Stimulated activated CD4-positive, alpha-beta T cell treated with anti-CD3 and anti-CD28 coated beads, Interleukin-12 subunit alpha, Interleukin-12 subunit beta, amount 100 ng/mL, for 48 hours (primary cell): ENCODE measurements around the gene PKHD1.
A peak's percentile ranks its signal among the peaks of the same experiment; 100 is the strongest.

Experiments used
- DNase-seq, 3 donors: peaks; one replicate each; pipeline ENCODE4 v3.0.0-alpha.2; 2020; ENCODE audit warnings: low read depth in 2 of 3, low spot score in 1 of 3

The PKHD1 gene

DNA sequence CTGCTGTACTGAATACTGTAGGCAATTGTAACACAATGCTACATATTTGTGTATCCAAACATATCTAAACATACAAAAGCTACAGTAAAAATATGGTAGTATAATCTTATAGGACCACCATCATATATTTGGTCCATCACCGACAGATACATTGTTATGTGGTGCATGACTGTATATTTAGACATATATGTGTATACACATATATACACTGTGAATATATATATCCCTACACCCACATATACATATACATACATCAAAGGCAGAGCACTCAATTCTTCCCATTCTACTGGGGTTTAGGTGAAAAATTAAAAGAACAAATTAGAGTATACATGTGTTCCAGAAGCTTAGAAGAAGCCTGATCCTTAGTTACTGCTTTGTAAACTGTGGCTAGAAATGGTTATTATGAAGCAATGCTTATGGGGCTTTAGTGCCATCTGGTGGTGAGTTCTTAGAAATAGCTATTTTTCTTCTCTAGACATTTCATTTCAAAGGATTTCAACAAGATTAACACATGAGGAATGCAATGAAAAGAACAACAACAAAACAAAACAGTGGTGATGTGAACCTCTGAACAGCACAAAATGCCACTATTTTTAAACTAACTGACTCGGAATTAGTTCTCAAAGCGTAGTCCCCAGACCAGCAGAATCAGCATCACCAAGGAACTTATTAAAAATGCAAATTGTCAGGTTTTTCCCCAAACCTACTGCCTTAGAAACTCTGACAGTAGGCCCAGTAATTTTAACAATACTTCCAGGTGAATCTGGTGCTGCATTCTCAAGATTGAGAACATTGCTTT is 38.0 kb downstream of the PKHD1 start:
- DNase-seq = peak in 1 of 3 donors; percentile 32

- no peak for DNase-seq
Observed at GRCh38 chr6:52046456-52046855, 41.0 kb downstream of the PKHD1 start.

- no peak for DNase-seq
Observed at GRCh38 chr6:52045481-52045880, 41.9 kb downstream of the PKHD1 start.

DNA sequence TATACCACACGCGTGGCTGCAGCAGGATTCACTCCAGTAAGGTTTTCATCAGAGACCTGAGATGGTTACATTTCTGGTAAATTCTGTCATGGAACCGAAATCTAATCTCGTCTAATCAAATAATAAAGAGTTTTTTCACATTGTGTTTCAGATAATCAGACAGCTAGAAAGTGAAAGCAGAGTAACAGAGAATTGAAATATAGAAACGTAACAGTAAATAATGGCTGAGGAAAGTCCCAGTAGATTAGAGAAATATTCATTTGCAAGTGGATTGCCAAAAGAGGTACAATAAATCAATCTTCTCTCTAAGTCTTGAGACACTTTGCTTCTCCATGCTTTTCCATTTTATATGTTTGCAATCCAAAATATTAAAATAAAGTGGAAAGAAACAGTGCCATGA is 42.4 kb downstream of the PKHD1 start:
- no peak for DNase-seq

- DNase-seq = no peak
Observed at GRCh38 chr6:52042141-52042885, 45.1 kb downstream of the PKHD1 start.

- DNase-seq = no peak
Observed at GRCh38 chr6:52041134-52041533, 46.3 kb downstream of the PKHD1 start.

- DNase-seq = no peak
Observed at GRCh38 chr6:52027699-52028098, 59.7 kb downstream of the PKHD1 start.

DNA sequence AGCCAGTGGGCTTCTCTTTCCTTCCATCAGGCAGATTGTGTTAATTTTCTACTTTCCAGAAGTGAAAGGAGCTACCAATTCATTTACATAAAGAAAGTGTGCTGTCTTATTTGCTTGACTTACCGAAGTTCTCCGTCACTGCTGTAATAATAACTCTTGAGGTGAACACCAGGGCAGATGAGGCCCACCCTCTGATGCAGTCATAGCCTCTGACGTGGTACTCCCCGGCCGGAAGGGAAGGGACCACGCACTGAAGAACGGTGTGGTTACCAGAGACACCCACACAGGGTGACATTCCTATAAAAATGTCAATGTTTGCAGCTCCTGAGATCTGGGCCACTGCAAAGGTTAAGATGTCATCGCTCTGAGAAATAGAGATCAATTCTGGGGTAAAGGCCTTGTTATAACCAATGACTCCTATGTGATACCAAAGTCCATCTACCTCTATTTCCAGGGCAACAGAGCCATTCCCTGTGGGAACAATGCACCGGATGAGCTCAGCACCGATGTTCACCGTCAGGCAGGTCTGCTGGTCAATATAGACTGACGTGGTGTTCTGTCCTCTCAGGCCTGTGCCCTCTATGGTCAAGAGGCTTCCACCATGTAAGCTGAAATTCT is 62.9 kb downstream of the PKHD1 start:
- DNase-seq = no peak

DNA sequence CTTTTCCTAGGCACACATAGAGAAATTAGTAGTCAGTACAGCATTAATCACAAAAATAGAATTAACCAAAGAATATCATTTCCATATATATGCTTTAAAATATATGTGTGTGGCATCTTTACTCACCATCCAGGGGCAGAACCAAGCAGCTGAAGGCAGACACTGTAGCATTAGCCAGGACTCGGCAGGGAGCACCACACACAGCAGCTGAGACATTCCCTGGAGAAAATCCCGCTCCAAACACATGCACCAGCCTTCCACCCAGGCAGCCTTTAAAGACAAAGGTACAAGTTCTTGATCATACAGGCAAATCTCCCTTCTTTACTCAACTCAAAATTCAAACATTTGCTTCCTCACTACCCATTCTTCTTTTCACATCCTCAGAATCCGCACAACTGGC is 64.7 kb downstream of the PKHD1 start:
- no peak for DNase-seq

DNA sequence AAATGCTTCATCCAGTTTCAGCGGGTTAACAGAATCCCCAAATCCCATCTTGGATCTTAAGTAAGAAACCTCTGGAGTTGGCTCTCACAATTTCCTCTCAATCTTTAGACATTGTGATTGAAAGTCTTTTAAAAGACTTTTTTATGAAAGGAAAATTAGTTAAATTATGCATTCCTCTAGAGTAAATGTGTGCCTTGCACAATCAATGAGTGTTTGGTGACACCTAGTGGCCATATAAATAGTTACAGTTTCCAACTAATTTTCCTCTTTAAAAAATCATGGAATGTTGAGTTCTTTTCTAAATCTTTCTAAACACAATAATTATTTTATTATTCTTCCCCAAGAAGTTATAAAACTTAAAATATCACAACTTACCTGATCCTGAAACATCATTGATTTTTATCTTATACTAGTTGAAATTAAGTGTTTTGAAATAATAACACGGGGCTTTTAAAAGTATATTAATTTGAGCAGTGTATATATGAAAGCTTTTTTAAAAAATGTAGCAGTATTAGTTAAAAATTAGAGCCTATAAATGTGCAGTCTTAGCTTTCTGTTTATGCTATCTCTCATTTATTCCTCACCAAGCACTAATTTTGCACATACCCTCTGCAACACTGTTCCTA is 66.4 kb downstream of the PKHD1 start:
- DNase-seq = peak in 1 of 3 donors; percentile 0

DNA sequence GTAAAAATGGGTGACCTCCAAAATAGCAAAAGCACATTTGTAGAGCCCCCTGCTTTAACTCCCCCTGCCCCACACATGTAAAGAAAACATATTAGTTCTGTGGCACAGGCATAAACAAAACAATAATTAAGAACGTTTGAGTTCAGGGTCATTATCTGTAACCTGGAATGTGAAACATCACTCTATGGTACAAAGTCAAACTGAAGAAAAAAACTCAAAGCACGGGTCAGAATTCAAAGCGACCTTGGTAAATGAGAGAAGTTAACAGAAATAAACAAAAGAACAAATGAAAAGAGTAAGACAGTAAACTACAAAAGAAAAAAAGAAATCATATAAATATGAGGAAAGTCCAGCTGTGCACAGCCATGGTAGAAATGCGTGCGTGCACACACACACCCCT is 67.5 kb downstream of the PKHD1 start:
- DNase-seq = no peak

DNA sequence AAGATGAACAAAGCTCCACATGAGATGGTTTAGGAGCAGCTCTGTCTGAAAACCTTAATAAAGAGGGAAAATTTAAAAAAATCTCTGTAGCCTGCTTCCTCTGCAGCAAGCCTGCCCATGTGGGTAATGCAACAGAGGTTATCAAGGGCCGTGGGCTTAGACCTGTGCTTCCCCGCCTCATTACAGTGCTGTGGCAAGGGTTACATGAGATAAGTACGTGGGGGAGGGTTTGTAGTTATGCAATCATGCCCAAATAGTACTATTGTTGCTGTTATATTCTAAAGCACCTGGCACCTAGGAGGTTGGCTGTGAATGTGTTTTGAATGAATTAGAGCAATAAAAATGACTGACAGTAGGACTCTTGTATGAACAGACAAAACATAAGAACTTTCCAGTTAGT is 68.3 kb downstream of the PKHD1 start:
- DNase-seq = no peak

GRCh38 chr6:52016915-52017748 is 70.3 kb downstream of the PKHD1 start:
- no peak for DNase-seq

GRCh38 chr6:52015953-52016352 is 71.5 kb downstream of the PKHD1 start:
- no peak for DNase-seq

- DNase-seq = no peak
Observed at GRCh38 chr6:52014391-52014790, 73.0 kb downstream of the PKHD1 start.

DNA sequence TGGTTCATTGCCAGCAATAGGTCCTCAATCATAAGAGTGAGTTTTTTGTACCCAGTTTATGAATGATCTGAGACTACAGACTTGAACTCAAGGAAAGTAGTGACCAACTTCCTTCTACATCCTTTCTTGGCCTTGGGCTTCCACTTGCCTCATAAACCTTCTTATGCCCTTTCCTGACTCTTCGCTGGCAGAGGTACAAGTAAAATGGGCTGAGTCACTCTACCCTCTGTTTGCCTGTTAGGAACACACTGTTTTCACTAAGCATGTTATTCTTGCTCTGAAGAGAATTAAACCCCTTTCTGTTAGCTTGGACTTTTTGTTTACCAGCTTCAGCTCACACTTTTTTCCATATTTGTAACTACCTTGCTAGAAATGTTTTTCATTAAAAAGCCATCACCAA is 74.4 kb downstream of the PKHD1 start:
- no peak for DNase-seq

DNA sequence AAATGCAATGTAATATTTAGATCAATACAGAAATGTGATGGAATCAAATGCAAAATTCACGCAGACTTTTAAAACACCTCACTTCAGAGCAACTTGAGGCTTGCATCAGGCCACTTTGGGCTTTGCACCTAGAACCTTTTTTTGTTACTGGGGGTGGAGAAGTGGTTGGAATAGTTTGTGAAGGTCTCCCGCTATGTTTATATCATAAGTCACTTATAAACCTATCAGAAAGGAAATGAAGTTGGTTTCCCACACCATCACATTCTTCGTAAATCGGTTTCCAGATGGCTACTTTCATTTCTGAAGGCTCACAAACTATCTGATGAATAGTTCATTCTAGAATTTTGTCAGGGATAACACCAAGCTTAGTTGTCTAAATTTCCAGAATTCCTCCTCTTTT is 74.8 kb downstream of the PKHD1 start:
- DNase-seq = no peak

DNA sequence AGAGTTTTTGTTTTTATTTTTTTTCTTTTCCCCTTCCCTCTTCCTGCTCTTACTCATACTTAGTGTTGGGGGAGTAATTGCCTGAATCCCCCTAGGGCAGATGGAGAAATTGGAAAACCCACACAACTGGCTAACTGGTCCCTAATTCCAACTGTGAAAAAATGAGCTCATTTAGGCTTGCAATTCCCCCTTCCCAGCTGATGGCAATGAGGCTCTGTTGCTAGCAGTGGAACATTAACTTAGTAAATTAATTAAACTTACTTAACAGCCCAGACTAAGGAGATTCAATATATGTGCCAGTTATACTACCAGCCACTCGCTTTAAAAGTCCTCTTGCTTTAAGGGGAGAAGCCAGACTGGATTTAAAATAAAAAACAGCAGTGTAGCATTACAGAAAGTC is 76.6 kb downstream of the PKHD1 start:
- no peak for DNase-seq

- DNase-seq = no peak
Observed at GRCh38 chr6:52010145-52010544, 77.3 kb downstream of the PKHD1 start.

DNA sequence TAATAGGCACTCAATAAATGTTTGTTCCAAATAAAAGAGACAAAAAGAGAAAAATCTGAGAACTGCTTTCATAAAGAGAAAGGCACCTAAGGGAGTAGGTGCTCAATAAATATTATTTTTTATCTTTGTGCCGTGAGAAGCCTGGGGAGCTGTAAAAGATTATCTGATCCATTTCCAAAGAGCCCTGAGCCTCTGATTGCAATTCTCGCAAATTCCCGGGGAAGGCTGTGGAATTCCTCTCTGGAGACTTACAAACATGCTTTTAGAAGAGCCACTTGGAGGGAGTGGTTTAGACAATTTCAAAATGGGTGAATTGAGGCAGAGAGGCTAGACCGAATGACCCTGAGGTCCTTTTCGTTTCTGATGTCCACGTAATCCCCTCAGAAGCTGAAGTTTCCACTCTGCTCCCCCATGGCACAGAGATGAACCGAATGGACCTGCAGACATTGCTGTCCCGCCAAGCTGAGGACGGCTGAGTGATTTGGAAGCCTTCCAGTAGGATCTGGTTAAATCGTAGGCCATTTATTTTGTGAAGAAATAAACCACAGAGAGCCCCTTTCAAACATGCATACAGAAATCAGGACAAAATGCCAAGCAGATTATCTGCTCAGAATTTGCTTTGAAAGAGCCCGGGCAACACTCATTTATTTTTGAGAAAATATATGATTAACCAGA is 77.8 kb downstream of the PKHD1 start:
- DNase-seq = no peak
